Measurements from ENCODE around the gene SUGP2. TPM values are rescaled to one million over a fixed set of nuclear protein-coding genes. Genes with fewer than 3 reads are reported as not detected.

SUGP2 gene
- total RNA-seq, 1 donor from 2014 or later: 72.6 TPM

- peak in 1 of 2 donors; percentile 28 for ATAC-seq
- no peaks in the 10 kb centered on the region for H3K36me3 ChIP-seq
- DNase-seq: no peak
- H3K27ac ChIP-seq: peak overlapping the region; percentile 68
- H3K27me3 ChIP-seq (ENCODE audit: low read depth): no peaks in the 10 kb centered on the region
- no peak overlapping the region for H3K4me3 ChIP-seq
- no peaks in the 10 kb centered on the region for H3K9me3 ChIP-seq
- TF ChIP-seq CTCF (IDR thresholded peaks at IDR 0.05): no peak
- intact Hi-C loops (cut with DNase I): no loop called here
- H3K4me1 ChIP-seq: peaks cover 46% of the 10 kb centered on the region
Observed at GRCh38 chr19:18972851-18973250, 60.5 kb downstream of the SUGP2 start.

- Histone ChIP-seq H3K4me3 (no peak overlapping the region), H3K27me3 (ENCODE audit: low read depth) (no peaks in the 10 kb centered on the region), H3K4me1 (peaks cover 51% of the 10 kb centered on the region), H3K27ac (peak overlapping the region; percentile 68), H3K9me3 (no peaks in the 10 kb centered on the region), H3K36me3 (no peaks in the 10 kb centered on the region)
- no peak for DNase-seq
- intact Hi-C loops (cut with DNase I): no loop called here
- ATAC-seq: peak; percentile 29 to 41
- no peak for TF ChIP-seq CTCF (IDR thresholded peaks at IDR 0.05)
Observed at GRCh38 chr19:18972301-18972811, 61.0 kb downstream of the SUGP2 start.

GRCh38 chr19:18969931-18970659 lies 63.2 kb downstream of the SUGP2 start:
- H3K4me1 ChIP-seq: peaks cover 55% of the 10 kb centered on the region
- intact Hi-C loops (cut with DNase I): no loop called here
- peak overlapping the region; percentile 36 for H3K27ac ChIP-seq

GRCh38 chr19:18967358-18968146 lies 65.8 kb downstream of the SUGP2 start:
- intact Hi-C loops (cut with DNase I): no loop called here
- H3K27ac ChIP-seq: peak overlapping the region; percentile 80
- DNase-seq: peak; percentile 74

More at GRCh38 chr19:18969931-18970659, 63.2 kb downstream of the SUGP2 start:
- H3K4me3 ChIP-seq: no peak overlapping the region
- ATAC-seq: no peak
- no peaks in the 10 kb centered on the region for H3K27me3 ChIP-seq (ENCODE audit: low read depth)
- DNase-seq: no peak
- no peaks in the 10 kb centered on the region for H3K36me3 ChIP-seq
- H3K9me3 ChIP-seq: no peaks in the 10 kb centered on the region
- TF ChIP-seq CTCF (IDR thresholded peaks at IDR 0.05): no peak

More at GRCh38 chr19:18967358-18968146, 65.8 kb downstream of the SUGP2 start:
- no peak for TF ChIP-seq CTCF (IDR thresholded peaks at IDR 0.05)
- Histone ChIP-seq H3K36me3 (no peaks in the 10 kb centered on the region), H3K9me3 (no peaks in the 10 kb centered on the region), H3K4me1 (peaks cover 47% of the 10 kb centered on the region), H3K27me3 (ENCODE audit: low read depth) (no peaks in the 10 kb centered on the region), H3K4me3 (no peak overlapping the region)
- ATAC-seq: peak; percentile 60 to 69
